ENCODE measurements around the gene UIMC1.

- TF ChIP-seq CTCF (IDR thresholded peaks at IDR 0.05) (no peak), POLR2A (IDR thresholded peaks at IDR 0.05) (no peak)
These were observed 149.2 kb downstream of the UIMC1 start for GRCh38 chr5:176857216-176857893.
